NCI-H2196 treated with DMSO at 0.1 percent for 48 hours (cell line): ENCODE measurements around the gene PHLDB3.
"Not testable (repeated sequence)": the region's sequence is repeated elsewhere in the genome, so short reads cannot be mapped to it uniquely, and the experiment has no call there.

Experiments used
- DNase-seq: peaks from one replicate; lab custom pipeline; 2025; ENCODE audit not compliant: unreplicated experiment; lab: John Stamatoyannopoulos, UW

Gene PHLDB3

DNA sequence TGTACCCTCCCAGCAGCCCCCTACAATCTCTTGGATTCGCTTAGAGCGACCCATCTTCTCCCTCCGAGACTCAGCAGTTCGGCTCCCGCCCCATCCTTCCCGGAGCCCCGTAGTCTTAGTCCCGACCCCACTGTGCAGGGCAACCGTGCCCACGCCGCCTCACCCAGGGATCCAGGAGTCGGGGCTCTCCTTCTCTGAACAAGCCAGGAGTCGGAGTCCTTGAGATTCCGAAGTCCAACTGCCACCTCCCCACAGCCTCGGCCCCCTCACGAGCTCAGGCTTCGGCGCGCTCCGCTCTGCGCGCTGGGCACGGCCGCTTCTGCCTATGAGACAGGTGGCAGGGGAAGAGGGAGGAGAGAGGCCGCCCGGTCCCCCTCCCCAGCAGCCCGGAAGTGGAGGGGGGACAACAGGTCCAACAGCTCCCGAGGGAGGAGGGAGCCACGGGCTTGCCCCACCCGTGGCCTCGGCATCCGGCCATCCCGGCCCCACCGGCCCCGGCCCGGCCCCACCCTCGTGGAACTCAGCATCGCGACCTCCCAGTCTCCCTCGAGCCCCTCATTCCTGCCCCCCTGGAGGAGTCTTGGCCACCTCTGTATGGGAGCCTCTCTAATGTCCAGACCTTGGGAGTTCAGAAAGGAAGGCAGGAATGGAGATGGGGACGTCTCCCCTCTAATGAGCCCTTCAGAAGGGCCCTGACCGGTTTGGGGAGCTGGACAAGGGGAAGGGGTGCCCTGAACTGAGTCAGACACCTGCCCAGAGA, at the start of gene PHLDB3:
Gene PHLDB3, minus strand, starts transcription at position 321 of the 760 bp plus-strand sequence. CDS start 628 bp downstream, outside the sequence.
- peak; percentile 43 for DNase-seq

DNA sequence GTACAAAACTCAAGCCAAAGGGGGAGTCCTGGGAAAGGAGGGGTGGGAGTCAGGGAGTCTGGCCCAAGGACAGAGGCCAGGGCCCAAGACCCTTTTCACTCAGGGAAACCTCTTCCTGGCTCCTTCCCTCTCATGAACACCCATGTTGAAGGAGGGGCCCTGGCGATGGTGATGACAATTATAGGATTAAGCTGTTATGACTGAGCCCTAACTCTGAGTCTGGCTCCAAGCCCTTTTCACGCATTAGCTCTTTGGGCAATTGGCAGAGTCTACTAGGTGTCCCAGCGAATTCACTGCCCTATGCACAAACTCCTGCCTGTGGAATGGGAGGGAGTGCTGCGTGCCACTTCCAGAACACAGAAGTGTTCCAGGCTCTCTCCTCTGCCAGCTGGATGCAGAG, 49.1 kb upstream of the PHLDB3 start:
- DNase-seq = no peak

DNA sequence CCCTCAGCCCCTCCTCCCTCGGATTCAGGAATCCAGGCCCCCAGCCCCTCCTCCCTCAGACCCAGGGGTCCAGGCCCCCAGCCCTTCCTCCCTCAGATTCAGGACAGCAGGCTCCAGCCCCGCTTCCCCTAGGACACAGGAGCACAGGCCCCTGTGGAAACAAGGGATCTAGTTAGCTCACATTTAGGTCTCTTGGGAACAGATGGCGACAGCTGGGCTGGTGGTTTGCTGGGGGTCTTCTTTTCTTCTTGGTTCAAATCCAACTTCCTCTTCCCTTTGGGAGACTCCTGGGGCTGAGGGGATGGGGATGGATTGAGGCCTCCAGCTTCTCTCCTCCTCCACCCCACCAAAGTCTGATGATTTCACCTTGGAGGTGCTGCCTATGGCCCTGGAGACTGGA, 48.1 kb upstream of the PHLDB3 start:
- DNase-seq = no peak

DNA sequence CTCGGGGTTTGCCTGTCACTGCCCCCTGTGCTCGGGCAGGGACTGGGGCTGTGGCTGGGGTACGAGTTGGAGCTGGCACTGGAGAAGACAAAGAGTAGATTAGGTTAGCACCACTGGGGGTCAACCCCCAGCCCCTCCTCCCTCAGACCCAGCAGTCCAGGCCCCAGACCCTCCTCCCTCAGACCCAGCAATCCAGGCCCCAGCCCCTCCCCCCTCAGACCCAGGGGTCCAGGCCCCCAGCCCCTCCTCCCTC, 47.6 kb upstream of the PHLDB3 start:
- no peak for DNase-seq

DNA sequence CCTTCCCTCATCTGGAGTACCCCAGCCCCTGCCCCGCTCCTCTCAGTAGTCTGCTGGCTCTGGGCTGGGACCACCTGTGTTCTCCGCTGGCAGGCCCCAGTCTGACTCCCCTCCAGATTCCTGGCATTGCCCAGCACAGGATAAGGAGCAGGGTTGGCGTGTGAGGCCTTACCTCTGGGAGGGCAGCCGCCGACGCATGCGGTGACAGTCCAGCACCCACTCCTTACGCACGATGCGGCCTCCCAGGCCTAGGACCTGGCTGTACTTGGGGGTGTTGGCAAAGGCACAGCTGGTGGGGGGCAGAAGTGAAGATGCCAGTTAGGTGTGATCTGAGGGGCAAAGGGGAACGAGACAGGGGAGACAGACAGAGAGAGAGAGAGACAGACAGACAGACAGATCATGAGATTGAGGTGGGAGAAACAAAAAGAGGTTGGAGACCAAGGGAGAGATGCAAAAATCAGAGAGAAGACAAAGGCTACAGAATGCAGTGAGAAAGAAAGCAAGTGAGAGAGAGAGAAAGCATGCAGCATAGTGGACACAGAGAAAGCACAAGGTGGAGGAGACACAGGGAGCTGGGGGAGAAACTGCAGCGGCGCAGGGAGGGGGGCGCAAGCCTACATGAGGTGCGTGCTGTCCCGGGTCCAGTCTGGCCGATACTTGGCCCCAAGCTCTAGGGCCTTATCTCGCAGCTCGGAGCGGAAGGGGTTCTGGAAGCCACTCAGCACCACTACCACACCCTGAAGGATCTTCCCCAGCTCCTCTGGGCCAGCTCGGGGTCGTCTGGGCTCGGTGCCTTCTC, 47.1 kb upstream of the PHLDB3 start:
- no peak for DNase-seq

DNA sequence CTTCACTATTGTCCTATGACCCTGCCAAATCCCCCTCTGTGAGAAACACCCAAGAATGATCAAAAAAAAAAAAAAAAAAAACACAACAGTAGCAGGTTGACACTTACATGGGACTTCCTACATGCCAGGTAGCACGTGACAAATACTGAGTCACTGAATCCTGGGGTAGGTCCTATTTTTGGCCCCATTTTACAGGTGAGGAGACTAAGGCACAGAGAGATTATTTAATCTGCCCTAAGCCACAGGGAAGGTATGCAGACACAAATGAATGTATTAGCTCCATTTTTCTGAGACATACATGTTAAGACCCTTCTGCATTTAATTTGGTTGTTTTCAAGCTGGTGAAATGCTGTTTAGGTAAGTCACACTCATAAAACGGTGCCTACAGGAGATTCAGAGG, 44.2 kb upstream of the PHLDB3 start:
- no peak for DNase-seq

DNA sequence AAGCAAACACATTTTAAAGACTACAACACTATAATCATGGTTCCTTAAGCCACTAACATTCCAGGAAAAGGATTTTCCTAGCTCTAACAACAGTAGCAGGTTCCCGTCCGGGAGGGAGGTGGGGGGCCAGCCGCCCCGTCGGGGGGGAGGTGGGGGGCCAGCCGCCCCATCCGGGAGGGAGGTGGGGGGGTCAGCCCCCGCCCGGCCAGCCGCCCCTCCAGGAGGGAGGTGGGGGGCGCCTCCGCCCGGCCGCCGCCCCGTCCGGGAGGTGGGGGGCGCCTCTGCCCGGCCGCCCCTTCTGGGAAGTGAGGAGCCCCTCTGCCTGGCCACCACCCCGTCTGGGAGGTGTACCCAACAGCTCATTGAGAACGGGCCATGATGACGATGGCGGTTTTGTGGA, 43.4 kb upstream of the PHLDB3 start:
- DNase-seq = not testable (repeated sequence)

DNA sequence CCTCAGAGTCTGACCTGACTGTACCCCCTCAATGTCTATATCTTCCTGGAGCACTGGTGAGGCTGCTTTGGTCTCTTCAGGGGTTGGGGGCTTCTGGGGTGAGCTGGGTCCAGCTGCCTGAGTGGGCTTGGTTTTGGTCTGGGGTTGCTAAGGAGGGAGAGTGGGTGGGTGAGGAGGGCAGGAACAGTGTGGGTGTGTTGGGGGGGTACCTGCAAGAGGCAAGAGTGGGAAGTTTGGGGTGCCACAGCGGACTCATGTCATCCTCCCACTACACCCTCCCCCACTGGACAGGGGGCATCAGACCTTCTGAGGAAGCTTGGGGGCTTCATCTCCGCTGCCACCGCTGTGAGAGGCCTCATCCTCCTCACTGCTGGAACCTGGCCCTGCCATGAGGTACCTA, 42.0 kb upstream of the PHLDB3 start:
- no peak for DNase-seq

DNA sequence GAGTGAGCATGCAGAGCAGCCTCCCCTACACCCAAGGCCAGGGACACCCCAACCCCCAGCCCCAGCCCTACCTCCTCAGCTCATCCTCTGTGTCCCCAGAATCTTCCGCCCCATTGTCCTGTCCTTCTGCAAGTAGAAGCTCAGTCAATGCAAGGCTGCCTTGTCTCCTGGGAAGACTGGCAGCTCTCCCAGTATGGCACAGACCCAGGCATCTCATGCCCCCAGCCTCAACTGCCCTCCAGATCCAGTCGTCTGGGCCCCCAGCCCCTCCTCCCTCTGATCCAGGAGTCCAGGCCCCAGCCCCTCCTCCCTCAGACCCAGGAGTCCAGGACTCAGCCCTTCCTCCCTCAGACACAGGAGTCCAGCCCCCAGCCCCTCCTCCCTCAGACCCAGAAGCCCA, 41.4 kb upstream of the PHLDB3 start:
- DNase-seq = no peak

GRCh38 chr19:43545276-43545675, 40.7 kb upstream of the PHLDB3 start:
- DNase-seq = no peak

- DNase-seq = no peak
Observed at GRCh38 chr19:43544077-43544476, 39.5 kb upstream of the PHLDB3 start.

DNA sequence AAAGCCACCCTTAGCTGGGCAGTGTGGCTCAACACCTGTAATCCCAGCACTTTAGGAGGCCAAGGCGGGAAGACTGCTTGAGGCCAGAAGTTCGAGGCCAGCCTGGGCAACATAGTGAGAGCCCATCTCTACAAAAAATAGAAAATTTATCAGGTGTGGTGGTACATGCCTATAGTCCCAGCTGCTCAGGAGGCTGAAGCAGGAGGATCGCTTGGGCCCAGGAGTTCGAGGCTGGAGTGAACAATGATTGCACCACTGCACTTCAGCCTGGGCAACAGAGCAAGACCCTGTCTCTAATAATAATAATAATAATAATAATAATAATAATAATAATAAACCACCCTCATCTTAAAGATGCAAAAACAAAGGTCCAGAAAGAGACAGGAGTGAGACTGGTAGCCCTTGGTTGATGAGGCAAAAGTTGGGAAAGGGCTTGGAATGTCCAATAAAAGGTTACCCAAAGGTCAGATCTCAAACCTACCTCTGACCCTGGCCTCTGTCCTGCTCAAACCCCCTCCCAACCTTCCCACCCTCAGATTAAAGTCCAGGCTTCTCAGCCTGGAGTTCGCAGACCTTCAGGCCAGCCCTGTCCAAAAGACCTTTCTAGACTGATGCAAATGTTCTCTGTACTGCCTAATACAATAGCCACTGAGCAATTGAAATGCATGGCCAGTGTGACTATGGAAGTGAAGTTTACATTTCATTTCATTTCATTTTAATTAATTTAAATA, 37.5 kb upstream of the PHLDB3 start:
- no peak for DNase-seq

DNA sequence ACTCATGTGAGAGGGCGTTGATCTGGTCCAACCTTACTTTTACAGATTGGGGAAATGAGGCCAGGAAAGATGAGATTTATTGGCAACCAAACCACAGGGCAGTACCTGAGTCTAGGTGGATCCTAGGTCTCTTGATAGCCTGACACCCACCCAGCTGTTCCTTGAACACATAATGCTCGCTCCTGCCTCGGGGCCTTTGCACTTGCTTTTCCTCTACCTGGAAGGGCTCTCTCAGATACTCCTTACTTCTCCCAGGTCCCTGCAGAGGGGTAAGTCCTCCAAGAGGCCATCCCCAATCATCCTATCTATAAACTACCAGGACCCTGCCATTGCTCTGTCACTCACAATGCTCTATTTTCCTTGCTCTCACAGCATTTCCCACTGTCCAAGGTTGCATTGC, 35.8 kb upstream of the PHLDB3 start:
- DNase-seq = no peak

- no peak for DNase-seq
Observed at GRCh38 chr19:43538922-43539321, 34.4 kb upstream of the PHLDB3 start.

GRCh38 chr19:43534816-43535761, 30.5 kb upstream of the PHLDB3 start:
- peak; percentile 8 for DNase-seq

DNA sequence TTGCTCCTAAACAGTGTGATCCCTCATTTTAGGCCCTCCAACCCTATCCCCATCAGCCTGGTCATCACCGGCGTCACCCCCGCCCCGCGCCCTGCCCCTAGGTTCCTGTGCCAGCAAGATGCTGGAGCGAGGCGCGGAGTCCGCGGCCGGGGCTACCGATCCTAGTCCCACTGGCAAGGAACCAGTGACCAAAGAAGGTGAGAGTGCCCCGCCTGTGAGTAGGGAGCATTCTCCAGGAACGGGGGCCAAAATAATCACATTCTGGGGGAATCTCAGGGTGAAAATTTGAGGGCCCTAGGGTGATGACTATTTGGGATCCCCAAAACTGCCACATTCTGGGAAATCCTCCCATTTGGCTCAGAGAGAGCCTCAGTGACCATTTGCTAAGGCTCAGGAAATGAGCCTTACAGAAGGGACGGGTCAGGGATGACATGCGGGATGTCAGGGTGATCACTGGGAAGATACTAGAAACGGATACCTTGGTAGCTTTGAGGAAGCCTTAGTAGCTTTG, 29.8 kb upstream of the PHLDB3 start:
- DNase-seq = no peak

GRCh38 chr19:43533546-43534304, 29.2 kb upstream of the PHLDB3 start:
- peak; percentile 100 for DNase-seq

- peak; percentile 94 for DNase-seq
Observed at GRCh38 chr19:43532962-43533545, 28.5 kb upstream of the PHLDB3 start, which contains the start of gene ZNF575. ZNF575 (plus strand) TSS chr19:43533188; CDS start chr19:43534423, 1,235 bp downstream.

GRCh38 chr19:43532571-43532961, 28.0 kb upstream of the PHLDB3 start:
- DNase-seq = peak; percentile 69
